Transverse colon (tissue), 4 donors: ENCODE measurements around the gene SUPT4H1. TPM values are rescaled to one million over a fixed set of nuclear protein-coding genes. Genes with fewer than 3 reads are reported as not detected.

Source experiments
- DNase-seq: peaks from one replicate; pipeline ENCODE4 v3.0.0-alpha.2; 2019
- H3K27ac ChIP-seq, 4 donors: fragments of 200-600 bp; sonication (generic); 2 replicates each; pipeline ENCODE4 v1.5.1; 2016 to 2018; ENCODE audit warnings: inconsistent platforms in 4 of 4
- H3K27me3 ChIP-seq: fragments of 200-600 bp; sonication (generic); 2 replicates; pipeline ENCODE4 v1.5.1; 2017; ENCODE audit warnings: inconsistent platforms
- H3K36me3 ChIP-seq, 4 donors: fragments of 200-600 bp; sonication (generic); 2 replicates each; pipeline ENCODE4 v1.5.1; 2017 to 2019; ENCODE audit warnings: inconsistent platforms in 4 of 4
- H3K4me1 ChIP-seq, 4 donors: fragments of 200-600 bp; sonication (generic); 2 replicates each; pipeline ENCODE4 v1.5.1; 2017 to 2020; ENCODE audit warnings: inconsistent platforms in 4 of 4
- H3K4me3 ChIP-seq, 4 donors: fragments of 200-600 bp; sonication (generic); 1 replicate in 1 of 4; 2 replicates in 3 of 4; pipeline versions ENCODE4 v1.5.1 to v1.6.1; 2017 to 2019; ENCODE audit warnings: inconsistent platforms in 4 of 4
- H3K9me3 ChIP-seq, 2 donors: fragments of 200-600 bp; sonication (generic); 2 replicates each; pipeline ENCODE4 v1.5.1; 2017 to 2019; ENCODE audit warnings: inconsistent platforms in 2 of 2
- EP300 ChIP-seq: sonication (generic); formaldehyde crosslinking; IDR thresholded peaks from one replicate; pipeline ENCODE4 v1.6.1; 2017; ENCODE audit warnings: antibody characterized with exemption, low read depth
- POLR2A ChIP-seq: fragments of 450-650 bp; IDR thresholded peaks from one replicate; pipeline ENCODE4 v1.6.1; 2016; ENCODE audit warnings: antibody characterized with exemption, mild to moderate bottlenecking, moderate library complexity
- POLR2AphosphoS5 ChIP-seq, 3 donors: sonication (generic); formaldehyde crosslinking; IDR thresholded peaks; one replicate each; pipeline ENCODE4 v1.6.1; 2016; ENCODE audit warnings: antibody characterized with exemption in 3 of 3
- WGBS, 2 donors: methylation state at CpG; one replicate each; pipeline ENCODE4 v1.1.5; 2018; ENCODE audit warnings: low coverage in 1 of 2; 5-methylcytosine and 5-hydroxymethylcytosine counted together
- in situ Hi-C, 4 donors: fragments of 200-750 bp; cut with MboI; loops; one replicate each; pipeline versions ENCODE4 v1.15.0 to v1.15.1; 2017; ENCODE audit warnings: low sequenced_read_pairs in 3 of 4, low pct_ligation_motif_present in 1 of 4, low pct_unique_long_range_greater_than_20kb in 1 of 4
- intact Hi-C: fragments of 100-400 bp; cut with DNase I; formaldehyde crosslinking; loops from one replicate; pipeline ENCODE4 v1.15.1; 2023; ENCODE audit warnings: low total_unique reads
- total RNA-seq, 4 donors: library from RNA; depleted of rRNA; stranded (reverse); fragments of >200 nt; gene quantifications; one replicate each; pipeline ENCODE4 v1.1.0, GENCODE V29; 2016
- TF ChIP-seq, protein P1 (sequence below), 5 experiments: fragments of 200-600 bp in 3 of 5; fragments of 450-650 bp in 2 of 5; sonication (generic) in 3 of 5; IDR thresholded peaks; 1 replicate in 2 of 5; 2 replicates in 3 of 5; pipeline ENCODE4 v1.5.1; 2016 to 2017; ENCODE audit warnings: antibody characterized with exemption in 5 of 5, inconsistent platforms in 3 of 5, mild to moderate bottlenecking in 2 of 5, moderate library complexity in 1 of 5

Gene SUPT4H1
- total RNA-seq, 4 donors from 2014 or later = 12.0 to 66.3 (median 40.0) TPM

DNA sequence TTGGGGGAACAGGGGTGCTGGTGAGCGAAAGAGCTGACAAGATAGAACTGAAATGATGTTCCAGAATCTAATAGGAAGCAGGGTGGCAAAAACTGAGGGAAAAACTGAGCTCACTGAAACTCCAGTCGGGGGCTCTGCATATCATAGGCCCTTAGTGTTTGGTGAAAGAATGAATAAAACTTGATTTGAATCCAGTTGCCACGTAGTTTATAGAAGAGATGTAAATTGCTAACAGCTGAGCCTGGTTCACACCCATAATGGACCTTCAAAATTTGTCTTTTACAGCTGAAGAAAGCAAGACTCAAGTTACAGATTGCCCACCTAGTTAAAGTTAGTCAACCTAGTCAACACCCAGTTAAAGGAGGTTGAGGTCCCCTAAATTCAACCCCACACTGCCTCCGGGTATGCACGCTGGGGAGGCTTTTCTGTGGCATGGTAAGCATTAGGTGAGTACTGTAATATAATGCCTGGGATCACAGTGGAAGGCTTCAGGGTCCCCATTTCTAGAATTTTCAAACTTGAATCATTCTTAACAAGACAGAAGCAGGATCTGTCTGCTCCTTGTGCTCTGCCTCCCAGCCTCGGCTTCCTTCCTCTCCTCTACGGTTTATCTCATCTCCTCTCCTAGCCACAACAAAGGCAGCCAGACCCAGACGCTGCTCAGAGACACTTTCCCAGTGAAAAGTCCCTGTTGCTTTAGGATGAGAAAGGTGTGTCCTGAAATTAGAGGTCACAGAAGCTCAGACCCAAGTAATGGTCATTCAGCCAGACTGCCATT is 26.9 kb upstream of the SUPT4H1 start:
- H3K4me3 ChIP-seq = no peak overlapping the region
- no peaks in the 10 kb centered on the region for H3K27me3 ChIP-seq
- in situ Hi-C loops (no loop called here), intact Hi-C loops (no loop called here)
- no peak for TF ChIP-seq EP300
- TF ChIP-seq POLR2AphosphoS5 (IDR thresholded peaks at IDR 0.05) = no peak
- TF ChIP-seq, protein P1, sequence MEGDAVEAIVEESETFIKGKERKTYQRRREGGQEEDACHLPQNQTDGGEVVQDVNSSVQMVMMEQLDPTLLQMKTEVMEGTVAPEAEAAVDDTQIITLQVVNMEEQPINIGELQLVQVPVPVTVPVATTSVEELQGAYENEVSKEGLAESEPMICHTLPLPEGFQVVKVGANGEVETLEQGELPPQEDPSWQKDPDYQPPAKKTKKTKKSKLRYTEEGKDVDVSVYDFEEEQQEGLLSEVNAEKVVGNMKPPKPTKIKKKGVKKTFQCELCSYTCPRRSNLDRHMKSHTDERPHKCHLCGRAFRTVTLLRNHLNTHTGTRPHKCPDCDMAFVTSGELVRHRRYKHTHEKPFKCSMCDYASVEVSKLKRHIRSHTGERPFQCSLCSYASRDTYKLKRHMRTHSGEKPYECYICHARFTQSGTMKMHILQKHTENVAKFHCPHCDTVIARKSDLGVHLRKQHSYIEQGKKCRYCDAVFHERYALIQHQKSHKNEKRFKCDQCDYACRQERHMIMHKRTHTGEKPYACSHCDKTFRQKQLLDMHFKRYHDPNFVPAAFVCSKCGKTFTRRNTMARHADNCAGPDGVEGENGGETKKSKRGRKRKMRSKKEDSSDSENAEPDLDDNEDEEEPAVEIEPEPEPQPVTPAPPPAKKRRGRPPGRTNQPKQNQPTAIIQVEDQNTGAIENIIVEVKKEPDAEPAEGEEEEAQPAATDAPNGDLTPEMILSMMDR (IDR thresholded peaks at IDR 0.05) = no peak
- TF ChIP-seq POLR2A = no peak
- H3K36me3 ChIP-seq = no peaks in the 10 kb centered on the region
- H3K9me3 ChIP-seq = no peaks in the 10 kb centered on the region
- DNase-seq = no peak
- H3K4me1 ChIP-seq = peaks cover 12 to 85% (median 67%) of the 10 kb centered on the region in 4 donors
- 44% methylated on average over 5 to 8 of the region's 8 CpGs for WGBS, 2 donors
- peak overlapping the region; percentile 60 to 75 (median 72) for H3K27ac ChIP-seq

DNA sequence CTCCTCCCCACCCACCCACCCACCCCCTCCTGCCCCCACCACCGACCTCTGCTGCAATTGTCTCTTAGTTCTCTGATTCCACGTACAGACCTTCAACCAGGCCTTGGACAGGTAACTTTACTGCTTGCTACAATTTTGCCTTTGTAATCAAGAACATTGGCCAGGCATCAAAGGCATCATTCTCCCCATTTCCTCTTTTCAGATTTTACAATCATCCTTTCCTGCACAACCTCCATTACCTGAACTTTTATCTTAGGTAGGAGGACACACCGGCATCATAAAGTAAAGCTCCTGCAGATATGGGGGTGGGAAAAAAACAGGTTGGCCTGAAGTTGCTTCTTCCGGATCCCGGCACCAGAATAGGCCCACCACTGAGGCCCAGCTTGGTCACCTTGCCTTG is 25.7 kb upstream of the SUPT4H1 start:
- intact Hi-C loops (no loop called here), in situ Hi-C loops (no loop called here)
- DNase-seq = no peak
- Histone ChIP-seq H3K36me3 (no peaks in the 10 kb centered on the region), H3K4me1 (peaks cover 8 to 72% (median 58%) of the 10 kb centered on the region in 4 donors), H3K9me3 (no peaks in the 10 kb centered on the region), H3K4me3 (no peak overlapping the region), H3K27ac (peak overlapping the region; percentile 60 to 75 (median 72)), H3K27me3 (no peaks in the 10 kb centered on the region)
- TF ChIP-seq, protein P1 (IDR thresholded peaks at IDR 0.05) = no peak
- TF ChIP-seq POLR2AphosphoS5 (IDR thresholded peaks at IDR 0.05) = peak in 1 of 3 donors; percentile 1
- 61 to 63% methylated on average over 3 to 5 of the region's 5 CpGs for WGBS, 2 donors

DNA sequence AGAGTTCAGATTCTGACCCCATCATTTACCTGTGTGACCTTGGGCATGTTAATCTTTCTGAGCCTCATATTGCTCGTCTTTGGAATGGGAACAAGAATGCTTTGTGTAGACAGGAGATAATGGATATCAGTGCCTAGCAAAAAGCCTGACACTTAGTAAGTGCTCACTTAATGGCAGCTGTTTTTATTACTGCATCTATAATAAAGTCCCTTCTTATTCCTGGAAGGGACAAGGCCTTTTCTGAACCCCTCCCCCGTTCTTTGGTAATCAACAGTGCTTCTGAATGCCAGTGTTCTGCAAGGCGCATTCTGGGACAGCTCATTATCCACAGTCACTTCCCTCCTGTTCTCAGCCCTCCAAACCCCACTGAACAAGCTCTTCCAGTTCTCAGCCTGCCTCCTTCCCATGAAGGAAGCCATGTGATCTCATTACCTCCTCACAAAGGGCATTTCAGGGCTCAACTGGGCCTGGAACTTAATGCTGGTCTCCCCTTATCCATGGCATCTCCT is 25.1 kb upstream of the SUPT4H1 start:
- H3K27ac ChIP-seq = peak overlapping the region; percentile 60 to 75 (median 72)
- no peaks in the 10 kb centered on the region for H3K27me3 ChIP-seq
- H3K36me3 ChIP-seq = no peaks in the 10 kb centered on the region
- 64% methylated on average over 3 of the region's 3 CpGs; no CpG with 5 or more reads in 1 of the 2 donors for WGBS, 2 donors
- no peaks in the 10 kb centered on the region for H3K9me3 ChIP-seq
- DNase-seq = peak; percentile 64
- no peak overlapping the region for H3K4me3 ChIP-seq
- in situ Hi-C loops (no loop called here), intact Hi-C loops (no loop called here)
- TF ChIP-seq POLR2A (no peak), EP300 (no peak), POLR2AphosphoS5 (IDR thresholded peaks at IDR 0.05) (no peak)
- TF ChIP-seq, protein P1 (IDR thresholded peaks at IDR 0.05) = no peak
- H3K4me1 ChIP-seq = peaks cover 6 to 67% (median 53%) of the 10 kb centered on the region in 4 donors

DNA sequence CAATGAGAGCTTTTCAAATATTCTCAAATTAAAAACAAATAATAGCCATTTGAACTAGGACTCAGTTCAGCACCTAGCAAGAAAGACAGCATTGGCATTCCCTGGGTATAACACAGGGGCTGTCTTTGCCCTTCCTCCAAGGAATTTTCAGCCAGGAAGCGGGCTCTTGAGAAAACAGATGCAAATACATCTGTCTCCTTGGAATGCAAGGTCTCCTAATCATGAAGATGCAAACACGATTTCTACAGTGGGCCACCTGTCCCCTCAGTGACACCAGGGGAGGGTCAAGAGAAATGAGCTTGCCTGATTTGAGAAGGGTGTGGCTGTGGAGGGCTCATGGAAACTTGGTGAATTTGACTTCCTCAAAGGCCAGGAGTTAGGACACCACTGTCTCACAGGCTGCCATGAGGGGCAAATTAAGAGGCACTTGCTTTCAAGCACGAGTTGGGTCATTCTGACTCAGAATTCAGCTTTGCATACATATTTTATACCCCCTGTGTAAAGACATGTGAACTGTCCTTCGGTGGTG is 24.5 kb upstream of the SUPT4H1 start:
- no peak for DNase-seq
- Histone ChIP-seq H3K4me3 (no peak overlapping the region), H3K9me3 (no peaks in the 10 kb centered on the region), H3K27ac (peak overlapping the region; percentile 60 to 75 (median 72)), H3K4me1 (peaks cover 5 to 61% (median 47%) of the 10 kb centered on the region in 4 donors), H3K36me3 (no peaks in the 10 kb centered on the region), H3K27me3 (no peaks in the 10 kb centered on the region)
- WGBS, 2 donors = 31 to 41% methylated on average over 2 to 4 of the region's 4 CpGs
- TF ChIP-seq POLR2A = no peak
- TF ChIP-seq, protein P1 (IDR thresholded peaks at IDR 0.05) = no peak
- TF ChIP-seq POLR2AphosphoS5 (IDR thresholded peaks at IDR 0.05) = no peak
- TF ChIP-seq EP300 = no peak
- in situ Hi-C loops (no loop called here), intact Hi-C loops (no loop called here)
